Stimulated activated CD8-positive, alpha-beta memory T cell treated with anti-CD3 and anti-CD28 coated beads, Interleukin-4, amount 100 ng/mL, for 1 hour (primary cell): ENCODE measurements around the gene DIPK1B.
A peak's percentile ranks its signal among the peaks of the same experiment; 100 is the strongest.

ENCODE experiments used
- DNase-seq, 2 donors: peaks; one replicate each; pipeline ENCODE4 v3.0.0-alpha.2; 2020; ENCODE audit warnings: low read depth in 2 of 2, low spot score in 1 of 2

DIPK1B gene

GRCh38 chr9:136719195-136719880 is 7.0 kb downstream of the DIPK1B start:
- no peak for DNase-seq

GRCh38 chr9:136720251-136720897 is 8.0 kb downstream of the DIPK1B start:
- no peak for DNase-seq

DNA sequence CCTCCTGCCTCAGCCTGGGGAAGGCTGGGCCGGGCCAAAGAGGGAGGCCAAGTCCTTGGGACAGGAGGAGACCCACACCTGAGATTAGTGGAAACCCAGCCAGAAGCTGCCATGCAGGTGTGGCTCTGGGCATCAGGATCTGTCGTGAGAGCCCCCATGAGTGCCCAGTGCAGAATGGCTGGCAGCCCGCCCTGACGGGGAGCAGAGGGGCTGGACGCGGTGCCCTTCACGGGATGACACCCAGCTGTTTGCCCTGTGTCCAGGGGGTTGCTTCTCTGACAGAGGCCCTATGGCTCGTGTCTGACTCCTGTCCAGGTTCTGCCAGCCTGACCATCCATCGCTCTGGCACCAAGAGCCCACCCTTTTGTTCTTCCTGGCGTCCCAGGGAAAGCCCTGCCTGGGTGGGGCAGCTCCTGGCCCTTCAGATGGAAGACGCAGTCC is 8.5 kb downstream of the DIPK1B start:
- no peak for DNase-seq

GRCh38 chr9:136721339-136722092 is 9.1 kb downstream of the DIPK1B start:
- no peak for DNase-seq

GRCh38 chr9:136722093-136722968 is 10.0 kb downstream of the DIPK1B start:
- no peak for DNase-seq

- no peak for DNase-seq
Observed at GRCh38 chr9:136722969-136723356, 10.6 kb downstream of the DIPK1B start.

GRCh38 chr9:136723362-136723976 is 11.1 kb downstream of the DIPK1B start:
- no peak for DNase-seq

DNA sequence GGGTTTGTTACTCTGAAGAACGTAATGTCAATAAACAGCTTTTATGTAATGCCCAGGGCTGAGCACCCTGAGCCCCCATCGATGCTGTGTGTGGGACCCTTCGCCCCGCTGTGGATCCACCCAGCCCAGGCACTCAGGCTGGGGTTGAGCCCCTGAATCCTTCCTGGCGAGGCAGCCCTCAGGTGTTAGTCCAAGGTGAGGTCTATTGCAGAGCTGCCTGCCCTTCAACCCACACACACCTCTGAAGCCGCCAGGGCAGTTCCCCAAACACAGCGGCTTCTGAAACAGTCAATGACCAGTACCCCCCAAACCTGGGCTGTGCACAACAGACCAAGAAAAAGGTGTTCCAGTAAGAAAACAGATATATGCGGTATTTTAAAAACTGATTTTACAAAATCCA is 11.6 kb downstream of the DIPK1B start:
- DNase-seq, result no peak

- DNase-seq, result no peak
Observed at GRCh38 chr9:136724772-136725171, 12.4 kb downstream of the DIPK1B start.

- no peak for DNase-seq
Observed at GRCh38 chr9:136725612-136726011, 13.2 kb downstream of the DIPK1B start.

DNA sequence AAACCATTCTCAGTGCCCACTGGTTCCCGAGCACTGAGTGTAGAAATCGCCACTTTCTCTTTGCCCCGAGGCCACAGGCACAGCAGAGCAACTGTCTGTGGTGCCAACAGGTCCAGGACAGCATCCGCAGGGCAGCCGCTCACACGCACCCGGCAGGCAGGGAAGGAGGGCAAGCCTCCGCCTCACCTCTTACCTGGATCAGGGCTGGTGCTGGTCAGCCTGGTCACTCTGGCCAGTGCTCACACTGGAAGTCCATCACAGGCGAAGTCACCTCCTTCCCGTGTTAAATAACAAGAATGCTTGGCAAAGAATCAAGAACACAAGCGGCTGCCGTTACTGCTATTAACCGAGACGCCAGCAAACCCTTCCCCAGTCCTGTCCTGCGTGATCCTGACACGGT is 13.7 kb downstream of the DIPK1B start:
- DNase-seq, result no peak

DNA sequence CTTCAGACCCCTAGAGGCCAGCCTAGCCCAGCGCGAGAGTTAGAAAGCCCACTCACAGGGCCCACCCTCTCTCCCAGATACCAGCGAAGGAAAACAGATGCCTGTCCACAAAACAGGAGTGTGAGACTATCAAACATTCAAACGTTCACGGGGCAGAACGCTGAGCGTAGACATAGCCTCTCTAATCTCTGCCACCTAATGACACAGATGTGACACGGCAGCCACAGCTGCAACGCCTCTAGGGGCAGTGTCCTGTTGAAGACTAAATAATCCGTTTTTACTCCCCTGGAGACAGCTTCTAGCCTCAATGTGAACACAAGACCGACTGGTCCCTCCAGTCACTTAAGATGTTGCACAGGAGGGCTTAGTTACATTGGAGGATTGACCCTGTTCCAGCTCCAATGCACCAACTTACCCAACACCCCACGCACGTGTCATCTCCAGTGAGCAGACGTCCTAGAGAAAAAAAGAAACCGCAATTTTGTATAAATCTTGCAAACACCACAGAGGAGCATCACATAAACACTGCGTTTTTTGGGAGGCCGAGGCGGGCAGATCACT is 14.3 kb downstream of the DIPK1B start:
- peak in 1 of 2 donors; percentile 14 for DNase-seq

- peak; percentile 88 for DNase-seq
Observed at GRCh38 chr9:136728080-136728547, 15.7 kb downstream of the DIPK1B start.

- no peak for DNase-seq
Observed at GRCh38 chr9:136728548-136729123, 16.3 kb downstream of the DIPK1B start.

GRCh38 chr9:136729144-136729543 is 16.8 kb downstream of the DIPK1B start:
- DNase-seq, result no peak

DNA sequence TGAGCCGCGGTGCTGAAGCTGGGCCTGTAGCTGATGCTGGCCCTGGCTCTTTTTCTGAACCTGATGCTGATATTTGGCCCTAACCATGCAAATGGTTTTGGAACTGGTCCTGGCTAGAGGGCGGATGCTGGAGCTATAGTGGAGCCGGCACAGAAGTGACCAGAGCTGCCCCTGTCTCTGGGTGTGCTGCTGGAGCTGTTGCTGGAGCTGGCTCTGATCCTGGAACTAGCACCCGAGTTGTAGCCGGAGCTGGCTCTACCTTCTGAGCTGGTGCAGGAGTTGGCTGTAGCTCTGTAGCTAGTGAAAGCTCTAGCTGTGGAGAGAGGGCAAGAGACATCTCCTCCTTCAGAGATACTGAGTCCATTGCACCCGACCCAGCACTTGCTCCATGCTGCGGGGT is 17.6 kb downstream of the DIPK1B start:
- no peak for DNase-seq

DNA sequence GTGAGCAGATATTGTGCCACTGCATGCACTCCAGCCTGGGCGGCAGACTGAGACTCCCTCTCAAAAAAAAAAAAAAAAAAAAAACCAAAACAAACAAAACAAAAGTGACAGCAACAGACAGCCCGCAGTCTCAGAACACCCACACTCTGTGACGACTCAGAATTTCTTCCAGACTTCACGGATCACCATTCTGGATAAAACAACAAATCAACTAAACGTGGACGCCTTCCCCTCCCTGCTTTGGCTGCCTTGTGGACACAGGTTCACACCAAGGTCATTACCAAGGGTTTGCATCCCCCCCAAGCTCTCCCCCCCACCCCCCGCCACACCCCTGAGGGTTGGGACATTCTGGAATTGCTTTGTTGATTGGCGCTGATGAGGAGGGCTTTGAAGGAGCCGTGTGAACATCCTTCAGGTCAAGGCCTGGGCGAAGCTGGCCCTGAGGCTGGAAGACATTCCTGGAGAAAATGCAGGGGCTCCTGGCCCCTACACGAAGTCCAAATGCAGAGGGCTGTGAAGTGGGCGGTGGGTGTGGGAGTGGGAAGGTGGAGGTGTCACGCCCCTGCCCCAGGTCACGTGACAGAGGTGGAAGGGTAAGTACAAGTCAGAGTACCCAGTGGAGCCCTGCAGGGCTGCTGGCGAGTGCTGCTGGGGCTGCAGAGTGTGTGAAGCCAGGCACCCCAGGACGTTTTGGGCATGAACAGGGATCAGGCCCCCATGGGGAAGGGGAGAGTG is 20.2 kb downstream of the DIPK1B start:
- DNase-seq, result no peak

GRCh38 chr9:136733611-136734010 is 21.2 kb downstream of the DIPK1B start:
- no peak for DNase-seq

GRCh38 chr9:136734837-136735496 is 22.6 kb downstream of the DIPK1B start:
- DNase-seq, result no peak
